H1 (cell line): Measurements from ENCODE around the gene OPCML. TPM values are rescaled to one million over a fixed set of nuclear protein-coding genes. Genes with fewer than 3 reads are reported as not detected.

Experiments used
- CTCF ChIA-PET: fragments of 300-600 bp; sonication (Branson Sonifier 250); formaldehyde crosslinking; loops from one replicate; lab custom pipeline; 2021; ENCODE audit not compliant: partially characterized antibody; lab: Charles Lee
- POLR2A ChIA-PET: fragments of 300-600 bp; sonication (Branson Sonifier 250); formaldehyde crosslinking; loops from one replicate; lab custom pipeline; 2021; ENCODE audit warnings: inconsistent platforms; ENCODE audit not compliant: partially characterized antibody; lab: Charles Lee
- DNase-seq, 2 experiments: peaks; one replicate each; pipeline versions ENCODE4 v3.0.0 to v3.0.0-alpha.2; 2010 to 2022; ENCODE audit warnings: low spot score in 2 of 2, low read depth in 1 of 2, mixed read lengths in 1 of 2
- FAIRE-seq: peaks from 2 replicates; lab custom pipeline; 2011; peaks lifted over from hg19 to GRCh38; lab: Jason Lieb, UNC
- H2AFZ ChIP-seq: 2 replicates; pipeline ENCODE4 v1.8.1; 2012; ENCODE audit warnings: low read length, inconsistent platforms
- H2AK5ac ChIP-seq: 2 replicates; pipeline ENCODE4 v1.6.1; 2013; ENCODE audit warnings: low read depth, low read length
- H2BK120ac ChIP-seq: replicated peaks from 2 replicates; pipeline ENCODE3; 2013; ENCODE audit warnings: low read depth, low read length, inconsistent platforms
- H2BK12ac ChIP-seq: 2 replicates; pipeline ENCODE4 v1.6.1; 2013; ENCODE audit warnings: low read depth, low read length
- H2BK15ac ChIP-seq: 2 replicates; pipeline ENCODE4 v1.6.1; 2013; ENCODE audit warnings: low read length
- H2BK20ac ChIP-seq: 2 replicates; pipeline ENCODE4 v1.6.1; 2013; ENCODE audit warnings: low read length
- H2BK5ac ChIP-seq: 2 replicates; pipeline ENCODE4 v1.6.1; 2013; ENCODE audit warnings: low read depth, low read length
- H3K14ac ChIP-seq: 2 replicates; pipeline ENCODE4 v1.6.1; 2013; ENCODE audit warnings: inconsistent platforms; ENCODE audit not compliant: insufficient read length
- H3K18ac ChIP-seq: 2 replicates; pipeline ENCODE4 v1.6.1; 2013; ENCODE audit warnings: low read length; ENCODE audit errors: extremely low read depth
- H3K23ac ChIP-seq: 2 replicates; pipeline ENCODE4 v1.6.1; 2013; ENCODE audit warnings: inconsistent platforms; ENCODE audit not compliant: insufficient read length
- H3K23me2 ChIP-seq: 2 replicates; pipeline ENCODE4 v1.6.1; 2013; ENCODE audit warnings: low read depth, low read length
- H3K27ac ChIP-seq: 2 replicates; pipeline ENCODE4 v1.6.1; 2011; ENCODE audit warnings: low read depth, low read length, inconsistent platforms
- H3K27me3 ChIP-seq, 4 experiments: replicated peaks in 1 of 4; 1 replicate in 1 of 4; 2 replicates in 3 of 4; pipeline versions ENCODE4 v1.6.1 to v1.8.1; 2011 to 2013; ENCODE audit warnings: low read length in 3 of 4, mild to moderate bottlenecking in 3 of 4, inconsistent platforms in 2 of 4, mixed read lengths in 2 of 4, moderate library complexity in 1 of 4; ENCODE audit not compliant: control insufficient read depth in 3 of 4, insufficient read depth in 3 of 4; ENCODE audit errors: extremely low read depth in 1 of 4
- H3K36me3 ChIP-seq, 4 experiments: 2 replicates each; pipeline versions ENCODE4 v1.6.1 to v1.8.1; 2011 to 2013; ENCODE audit warnings: mild to moderate bottlenecking in 4 of 4, low read length in 3 of 4, moderate library complexity in 2 of 4, control low read depth in 1 of 4, inconsistent platforms in 1 of 4; ENCODE audit not compliant: insufficient read depth in 4 of 4, control insufficient read depth in 2 of 4
- H3K4ac ChIP-seq: replicated peaks from 2 replicates; pipeline ENCODE3; 2013; ENCODE audit warnings: low read length, low read depth, mixed read lengths, inconsistent platforms; ENCODE audit not compliant: insufficient read length
- H3K4me1 ChIP-seq, 4 experiments: replicated peaks in 1 of 4; 1 replicate in 1 of 4; 2 replicates in 3 of 4; pipeline versions ENCODE4 v1.6.1 to v1.8.1; 2011 to 2013; ENCODE audit warnings: low read length in 3 of 4, inconsistent platforms in 2 of 4, mixed read lengths in 1 of 4; ENCODE audit not compliant: insufficient read depth in 4 of 4, control insufficient read depth in 3 of 4
- H3K4me2 ChIP-seq, 2 experiments: 2 replicates each; pipeline versions ENCODE4 v1.6.1 to v1.8.1; 2011 to 2013; ENCODE audit warnings: low read depth in 2 of 2, low read length in 2 of 2, control low read depth in 1 of 2, inconsistent platforms in 1 of 2, mild to moderate bottlenecking in 1 of 2; ENCODE audit not compliant: insufficient read depth in 1 of 2
- H3K4me3 ChIP-seq, 4 experiments: fragments of 200-600, 300-600 bp in 1 of 4; sonication (generic), shearing (Covaris generic), sonication (Bioruptor Twin) in 1 of 4; 2 replicates each; pipeline versions ENCODE4 v1.5.1 to v1.8.1; 2011 to 2016; ENCODE audit warnings: low read length in 4 of 4, low read depth in 3 of 4, control low read depth in 2 of 4, inconsistent platforms in 2 of 4, mild to moderate bottlenecking in 2 of 4, mixed read lengths in 1 of 4, moderate library complexity in 1 of 4; ENCODE audit not compliant: insufficient read depth in 2 of 4; ENCODE audit errors: extremely low read depth in 1 of 4
- H3K56ac ChIP-seq: replicated peaks from 2 replicates; pipeline ENCODE3; 2013; ENCODE audit warnings: low read depth, mild to moderate bottlenecking, mixed read lengths, low read length, inconsistent platforms; ENCODE audit not compliant: insufficient read length
- H3K79me1 ChIP-seq: 2 replicates; pipeline ENCODE4 v1.6.1; 2013; ENCODE audit warnings: low read depth, low read length, control low read depth
- H3K79me2 ChIP-seq, 2 experiments: 2 replicates each; pipeline versions ENCODE4 v1.6.1 to v1.8.1; 2012 to 2013; ENCODE audit warnings: low read length in 2 of 2, mild to moderate bottlenecking in 2 of 2, inconsistent platforms in 1 of 2; ENCODE audit not compliant: insufficient read depth in 2 of 2, control insufficient read depth in 1 of 2
- H3K9ac ChIP-seq, 4 experiments: replicated peaks in 1 of 4; 1 replicate in 1 of 4; 2 replicates in 3 of 4; pipeline versions ENCODE4 v1.6.1 to v1.8.1; 2011 to 2013; ENCODE audit warnings: low read depth in 3 of 4, low read length in 3 of 4, control low read depth in 2 of 4, mild to moderate bottlenecking in 2 of 4, moderate library complexity in 2 of 4, inconsistent platforms in 1 of 4; ENCODE audit errors: extremely low read depth in 1 of 4
- H3K9me3 ChIP-seq, 2 experiments: 2 replicates each; pipeline versions ENCODE4 v1.6.1 to v1.8.1; 2012 to 2013; ENCODE audit warnings: mild to moderate bottlenecking in 2 of 2, moderate library complexity in 2 of 2, control low read depth in 1 of 2, inconsistent platforms in 1 of 2, low read depth in 1 of 2, low read length in 1 of 2, mixed read lengths in 1 of 2; ENCODE audit not compliant: insufficient read depth in 2 of 2
- H4K20me1 ChIP-seq, 2 experiments: replicated peaks in 1 of 2; 2 replicates each; pipeline versions ENCODE3 to v1.8.1; 2011 to 2013; ENCODE audit warnings: inconsistent platforms in 2 of 2, low read length in 2 of 2, mild to moderate bottlenecking in 1 of 2; ENCODE audit not compliant: insufficient read depth in 2 of 2, control insufficient read depth in 1 of 2
- H4K5ac ChIP-seq: 2 replicates; pipeline ENCODE4 v1.6.1; 2013; ENCODE audit warnings: low read length, low read depth, mixed read lengths, inconsistent platforms; ENCODE audit not compliant: insufficient read length
- H4K8ac ChIP-seq: 2 replicates; pipeline ENCODE4 v1.8.0; 2013; ENCODE audit warnings: mild to moderate bottlenecking, moderate library complexity, low read length, inconsistent platforms; ENCODE audit not compliant: insufficient read depth; ENCODE audit errors: extremely low read depth
- H4K91ac ChIP-seq: replicated peaks from 2 replicates; pipeline ENCODE3; 2013; ENCODE audit warnings: low read length, mixed read lengths, inconsistent platforms; ENCODE audit not compliant: insufficient read length
- ASH2L ChIP-seq: fragments of 200-600, 300-600 bp; sonication (generic); IDR thresholded peaks from one replicate; pipeline ENCODE4 v1.7.1; 2017; ENCODE audit warnings: low read length
- EZH2 ChIP-seq: fragments of 200-600 bp; sonication (generic); IDR thresholded peaks from 2 replicates; pipeline ENCODE4 v1.7.1; 2012; ENCODE audit warnings: low read depth, mild to moderate bottlenecking, moderate library complexity, low read length, inconsistent platforms; ENCODE audit not compliant: severe bottlenecking
- JUN ChIP-seq: IDR thresholded peaks from 2 replicates; pipeline ENCODE4 v1.6.1; 2011; ENCODE audit warnings: low read depth, mild to moderate bottlenecking, improper control_type of control experiment, low read length
- KDM4A ChIP-seq: IDR thresholded peaks from one replicate; pipeline ENCODE4 v1.7.1; 2012; ENCODE audit warnings: low read depth, mild to moderate bottlenecking, moderate library complexity, low read length, inconsistent platforms; ENCODE audit not compliant: severe bottlenecking
- NANOG ChIP-seq: IDR thresholded peaks from 2 replicates; pipeline ENCODE4 v1.6.1; 2011; ENCODE audit warnings: low read length, low read depth, mild to moderate bottlenecking, inconsistent platforms; ENCODE audit not compliant: insufficient read depth, poor library complexity, severe bottlenecking
- POLR2A ChIP-seq, 2 experiments: IDR thresholded peaks; 1 replicate in 1 of 2; 2 replicates in 1 of 2; pipeline ENCODE4 v1.6.1; 2011; ENCODE audit warnings: low read depth in 2 of 2, low read length in 2 of 2, mild to moderate bottlenecking in 2 of 2; ENCODE audit errors: control extremely low read depth in 1 of 2
- POU5F1 ChIP-seq: IDR thresholded peaks from 2 replicates; pipeline ENCODE4 v1.6.1; 2011; ENCODE audit warnings: low read depth, mild to moderate bottlenecking, low read length, moderate library complexity
- RXRA ChIP-seq: IDR thresholded peaks from 2 replicates; pipeline ENCODE4 v1.6.1; 2011; ENCODE audit warnings: low read depth, mild to moderate bottlenecking, low read length, moderate library complexity; ENCODE audit not compliant: insufficient read depth
- SIN3A ChIP-seq, 2 experiments: IDR thresholded peaks in 1 of 2; conservative IDR thresholded peaks in 1 of 2; 2 replicates each; pipeline ENCODE4 v1.6.1; 2011 to 2012; ENCODE audit warnings: low read length in 2 of 2, improper control_type of control experiment in 1 of 2, low read depth in 1 of 2, mild to moderate bottlenecking in 1 of 2
- SIX5 ChIP-seq: IDR thresholded peaks from 2 replicates; pipeline ENCODE4 v1.6.1; 2011; ENCODE audit warnings: mild to moderate bottlenecking, low read depth, low read length
- SRF ChIP-seq: IDR thresholded peaks from 2 replicates; pipeline ENCODE4 v1.6.1; 2011; ENCODE audit warnings: mild to moderate bottlenecking, low read depth, low read length, moderate library complexity
- SUZ12 ChIP-seq: fragments of 200-600 bp; sonication (generic); IDR thresholded peaks from 2 replicates; pipeline ENCODE4 v1.6.1; 2012; ENCODE audit warnings: mild to moderate bottlenecking, inconsistent platforms, low read length, moderate library complexity, mixed read lengths
- TBP ChIP-seq: IDR thresholded peaks from 2 replicates; pipeline ENCODE4 v1.6.1; 2011; ENCODE audit warnings: low read depth, low read length, improper control_type of control experiment
- WGBS, 2 experiments: shearing (Covaris generic) in 1 of 2; methylation state at CpG; one replicate each; pipeline versions ENCODE4 v1.1.6 to v1.1.7; 2013 to 2015; ENCODE audit warnings: low lambda C conversion rate in 2 of 2, mixed read lengths in 2 of 2, inconsistent platforms in 1 of 2, low coverage in 1 of 2, missing lambda C conversion rate in 1 of 2; ENCODE audit not compliant: insufficient replicate concordance in 2 of 2, insufficient coverage in 1 of 2, insufficient read length in 1 of 2; ENCODE audit errors: extremely low coverage in 1 of 2, missing lambda C conversion rate in 1 of 2; 5-methylcytosine and 5-hydroxymethylcytosine counted together
- polyA plus RNA-seq, 7 experiments: library from polyadenylated mRNA; depleted of rRNA in 3 of 7; stranded (reverse) in 5 of 7; unstranded in 2 of 7; fragments of >200 nt in 5 of 7; fragments of 200-250 nt in 2 of 7; gene quantifications; 1 replicate in 5 of 7; 2 replicates in 1 of 7; 4 replicates in 1 of 7; pipeline versions ENCODE4 v1.2.1 to v1.2.3, GENCODE V29; 2011 to 2013; ENCODE audit warnings: missing spikeins in 2 of 7, mixed read lengths in 2 of 7
- total RNA-seq: library from RNA; stranded (reverse); fragmentation: NEBNext Ultra II Directional; extraction: Animal tissue kit (Norgen Biotek cat#: 25700); gene quantifications from 2 replicates; pipeline ENCODE4 v1.2.1, GENCODE V29; 2021
- TF ChIP-seq, protein P1 (sequence below): IDR thresholded peaks from 2 replicates; pipeline ENCODE4 v1.6.1; 2011; ENCODE audit warnings: low read depth, mild to moderate bottlenecking, low read length; ENCODE audit not compliant: insufficient read depth

OPCML gene
- total and polyA plus RNA-seq, 2 of the 8 experiments (the other 6 are each of a cell fraction or from before 2014, with no cell fraction given), result 2.3 to 3.1 TPM

DNA sequence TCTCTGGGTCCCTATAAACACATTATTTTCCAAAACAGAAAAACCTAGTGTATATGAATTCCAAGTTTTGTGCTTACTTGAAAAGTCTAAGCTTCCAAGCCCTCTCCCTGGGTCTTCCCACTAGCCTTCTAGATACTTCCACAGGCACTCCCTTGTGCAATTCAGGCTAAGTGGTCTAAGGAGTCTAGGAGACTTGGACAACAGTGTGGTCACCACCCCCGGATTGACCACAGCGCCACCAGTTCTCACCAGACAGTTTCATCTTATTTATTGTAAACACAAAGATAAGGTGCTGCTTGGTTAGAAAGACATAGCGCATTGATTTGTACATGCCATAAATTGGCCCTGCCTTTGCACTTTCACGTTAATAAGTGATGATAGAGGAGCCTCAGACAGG, 623.9 kb downstream of the OPCML start:
- H3K4ac ChIP-seq, result no peak overlapping the region
- H2BK12ac ChIP-seq, result no peak overlapping the region
- FAIRE-seq (no peak), DNase-seq (no peak)
- POLR2A ChIA-PET, result no interaction called here
- no peak overlapping the region for H3K4me3 ChIP-seq
- H3K23me2 ChIP-seq, result no peaks in the 10 kb centered on the region
- no peak overlapping the region for H3K18ac ChIP-seq
- 97% methylated on average over 4 of the region's 4 CpGs; no CpG with 5 or more reads in 1 of the 2 experiments for WGBS, 2 experiments
- H3K79me1 ChIP-seq, result no peaks in the 10 kb centered on the region
- no peak overlapping the region for H3K27ac ChIP-seq
- H3K36me3 ChIP-seq, result no peaks in the 10 kb centered on the region
- H2AFZ ChIP-seq, result no peak overlapping the region
- H4K91ac ChIP-seq, result no peak overlapping the region
- H3K27me3 ChIP-seq, result no peaks in the 10 kb centered on the region; a peak in 1 of 7 replicates
- no peak overlapping the region for H3K23ac ChIP-seq
- no peaks in the 10 kb centered on the region for H4K20me1 ChIP-seq
- no peak overlapping the region for H3K14ac ChIP-seq
- no peak overlapping the region for H3K4me2 ChIP-seq
- H2AK5ac ChIP-seq, result no peak overlapping the region
- no peak overlapping the region for H2BK5ac ChIP-seq
- no peaks in the 10 kb centered on the region for H3K79me2 ChIP-seq
- H4K8ac ChIP-seq, result no peak overlapping the region
- H3K4me1 ChIP-seq, result peaks cover 0 to 4% (median under 1%) of the 10 kb centered on the region in 4 experiments; a peak in 1 of 7 replicates
- no peak overlapping the region for H3K9ac ChIP-seq
- H4K5ac ChIP-seq, result no peak overlapping the region
- CTCF ChIA-PET, result interaction anchor here (0.9 to 4.0 kb wide), 2 partner anchors 17 to 32 kb away, joined by 3 to 18 read pairs; no protein-coding TSS in a partner anchor
- no peak overlapping the region for H3K56ac ChIP-seq
- H2BK120ac ChIP-seq, result no peak overlapping the region
- H2BK15ac ChIP-seq, result no peak overlapping the region
- H2BK20ac ChIP-seq, result no peak overlapping the region
- no peaks in the 10 kb centered on the region for H3K9me3 ChIP-seq
- TF ChIP-seq SUZ12 (no peak), JUN (no peak), NANOG (no peak), POLR2A (IDR thresholded peaks at IDR 0.05; ENCODE audit: control extremely low read depth in 1 of 2, low read depth in 2 of 2, low read length in 2 of 2) (no peak), SRF (no peak), ASH2L (no peak), TBP (no peak), SIX5 (no peak), KDM4A (no peak), SIN3A (conservative IDR thresholded peaks at IDR 0.05 in 1 of 2, IDR thresholded peaks at IDR 0.05 in 1 of 2; ENCODE audit: low read depth in 1 of 2, low read length in 2 of 2) (no peak), POU5F1 (no peak), RXRA (no peak), EZH2 (no peak)
- TF ChIP-seq, protein P1, sequence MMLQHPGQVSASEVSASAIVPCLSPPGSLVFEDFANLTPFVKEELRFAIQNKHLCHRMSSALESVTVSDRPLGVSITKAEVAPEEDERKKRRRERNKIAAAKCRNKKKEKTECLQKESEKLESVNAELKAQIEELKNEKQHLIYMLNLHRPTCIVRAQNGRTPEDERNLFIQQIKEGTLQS, result no peak
